ENCODE results near the gene PHF2.

DNA sequence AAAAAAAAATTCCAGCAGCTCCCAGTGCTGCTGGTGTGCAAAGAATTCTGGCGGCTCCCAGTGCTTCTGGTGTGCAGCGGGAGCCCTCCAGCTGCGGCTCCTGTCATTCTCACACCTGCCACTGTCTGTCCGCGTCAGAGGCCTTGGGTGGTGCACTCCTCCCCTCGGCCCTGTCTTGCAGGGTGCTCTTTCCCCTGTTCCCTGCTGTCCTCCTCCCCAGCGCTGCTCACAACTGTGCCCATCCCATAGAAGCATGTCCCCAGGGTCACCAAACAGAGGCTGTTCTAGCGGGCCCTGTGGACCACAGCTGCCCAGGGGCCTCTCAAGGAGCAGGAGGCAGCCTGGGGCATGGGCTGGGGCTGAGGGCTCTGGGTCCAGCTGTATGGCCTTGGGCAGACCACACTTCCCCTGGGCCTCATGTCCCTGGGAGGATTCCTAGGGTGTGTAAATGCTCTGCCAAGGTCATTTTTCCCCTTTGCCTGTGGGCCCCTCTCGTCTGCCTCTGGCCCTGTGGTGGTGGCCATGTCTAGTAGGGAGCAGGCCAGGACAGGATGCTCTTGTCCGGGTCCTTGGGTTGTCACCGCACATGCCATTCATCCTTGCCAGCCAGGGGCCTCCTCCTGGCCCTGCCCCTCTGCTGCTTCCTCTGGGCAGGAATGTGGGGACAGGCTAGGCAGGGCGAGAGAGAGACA is 68.2 kb downstream of the PHF2 start:
- TF ChIP-seq, protein P1, sequence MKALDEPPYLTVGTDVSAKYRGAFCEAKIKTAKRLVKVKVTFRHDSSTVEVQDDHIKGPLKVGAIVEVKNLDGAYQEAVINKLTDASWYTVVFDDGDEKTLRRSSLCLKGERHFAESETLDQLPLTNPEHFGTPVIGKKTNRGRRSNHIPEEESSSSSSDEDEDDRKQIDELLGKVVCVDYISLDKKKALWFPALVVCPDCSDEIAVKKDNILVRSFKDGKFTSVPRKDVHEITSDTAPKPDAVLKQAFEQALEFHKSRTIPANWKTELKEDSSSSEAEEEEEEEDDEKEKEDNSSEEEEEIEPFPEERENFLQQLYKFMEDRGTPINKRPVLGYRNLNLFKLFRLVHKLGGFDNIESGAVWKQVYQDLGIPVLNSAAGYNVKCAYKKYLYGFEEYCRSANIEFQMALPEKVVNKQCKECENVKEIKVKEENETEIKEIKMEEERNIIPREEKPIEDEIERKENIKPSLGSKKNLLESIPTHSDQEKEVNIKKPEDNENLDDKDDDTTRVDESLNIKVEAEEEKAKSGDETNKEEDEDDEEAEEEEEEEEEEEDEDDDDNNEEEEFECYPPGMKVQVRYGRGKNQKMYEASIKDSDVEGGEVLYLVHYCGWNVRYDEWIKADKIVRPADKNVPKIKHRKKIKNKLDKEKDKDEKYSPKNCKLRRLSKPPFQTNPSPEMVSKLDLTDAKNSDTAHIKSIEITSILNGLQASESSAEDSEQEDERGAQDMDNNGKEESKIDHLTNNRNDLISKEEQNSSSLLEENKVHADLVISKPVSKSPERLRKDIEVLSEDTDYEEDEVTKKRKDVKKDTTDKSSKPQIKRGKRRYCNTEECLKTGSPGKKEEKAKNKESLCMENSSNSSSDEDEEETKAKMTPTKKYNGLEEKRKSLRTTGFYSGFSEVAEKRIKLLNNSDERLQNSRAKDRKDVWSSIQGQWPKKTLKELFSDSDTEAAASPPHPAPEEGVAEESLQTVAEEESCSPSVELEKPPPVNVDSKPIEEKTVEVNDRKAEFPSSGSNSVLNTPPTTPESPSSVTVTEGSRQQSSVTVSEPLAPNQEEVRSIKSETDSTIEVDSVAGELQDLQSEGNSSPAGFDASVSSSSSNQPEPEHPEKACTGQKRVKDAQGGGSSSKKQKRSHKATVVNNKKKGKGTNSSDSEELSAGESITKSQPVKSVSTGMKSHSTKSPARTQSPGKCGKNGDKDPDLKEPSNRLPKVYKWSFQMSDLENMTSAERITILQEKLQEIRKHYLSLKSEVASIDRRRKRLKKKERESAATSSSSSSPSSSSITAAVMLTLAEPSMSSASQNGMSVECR (CRISPR knock-in tag; IDR thresholded peaks at IDR 0.05): no peak
- TF ChIP-seq NRF1 (conservative IDR thresholded peaks at IDR 0.05 in 1 of 2, IDR thresholded peaks at IDR 0.05 in 1 of 2): no peak
- TF ChIP-seq, protein P2, sequence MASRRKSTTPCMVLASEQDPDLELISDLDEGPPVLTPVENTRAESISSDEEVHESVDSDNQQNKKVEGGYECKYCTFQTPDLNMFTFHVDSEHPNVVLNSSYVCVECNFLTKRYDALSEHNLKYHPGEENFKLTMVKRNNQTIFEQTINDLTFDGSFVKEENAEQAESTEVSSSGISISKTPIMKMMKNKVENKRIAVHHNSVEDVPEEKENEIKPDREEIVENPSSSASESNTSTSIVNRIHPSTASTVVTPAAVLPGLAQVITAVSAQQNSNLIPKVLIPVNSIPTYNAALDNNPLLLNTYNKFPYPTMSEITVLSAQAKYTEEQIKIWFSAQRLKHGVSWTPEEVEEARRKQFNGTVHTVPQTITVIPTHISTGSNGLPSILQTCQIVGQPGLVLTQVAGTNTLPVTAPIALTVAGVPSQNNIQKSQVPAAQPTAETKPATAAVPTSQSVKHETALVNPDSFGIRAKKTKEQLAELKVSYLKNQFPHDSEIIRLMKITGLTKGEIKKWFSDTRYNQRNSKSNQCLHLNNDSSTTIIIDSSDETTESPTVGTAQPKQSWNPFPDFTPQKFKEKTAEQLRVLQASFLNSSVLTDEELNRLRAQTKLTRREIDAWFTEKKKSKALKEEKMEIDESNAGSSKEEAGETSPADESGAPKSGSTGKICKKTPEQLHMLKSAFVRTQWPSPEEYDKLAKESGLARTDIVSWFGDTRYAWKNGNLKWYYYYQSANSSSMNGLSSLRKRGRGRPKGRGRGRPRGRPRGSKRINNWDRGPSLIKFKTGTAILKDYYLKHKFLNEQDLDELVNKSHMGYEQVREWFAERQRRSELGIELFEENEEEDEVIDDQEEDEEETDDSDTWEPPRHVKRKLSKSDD (conservative IDR thresholded peaks at IDR 0.05; ENCODE audit: low read length): no peak
- no peak for TF ChIP-seq PTTG1 (tag; IDR thresholded peaks at IDR 0.05; ENCODE audit: low read depth)
- no peak for TF ChIP-seq HNRNPLL (IDR thresholded peaks at IDR 0.05; ENCODE audit: low read depth, low read length, poor library complexity, severe bottlenecking)
- TF ChIP-seq, protein P3, sequence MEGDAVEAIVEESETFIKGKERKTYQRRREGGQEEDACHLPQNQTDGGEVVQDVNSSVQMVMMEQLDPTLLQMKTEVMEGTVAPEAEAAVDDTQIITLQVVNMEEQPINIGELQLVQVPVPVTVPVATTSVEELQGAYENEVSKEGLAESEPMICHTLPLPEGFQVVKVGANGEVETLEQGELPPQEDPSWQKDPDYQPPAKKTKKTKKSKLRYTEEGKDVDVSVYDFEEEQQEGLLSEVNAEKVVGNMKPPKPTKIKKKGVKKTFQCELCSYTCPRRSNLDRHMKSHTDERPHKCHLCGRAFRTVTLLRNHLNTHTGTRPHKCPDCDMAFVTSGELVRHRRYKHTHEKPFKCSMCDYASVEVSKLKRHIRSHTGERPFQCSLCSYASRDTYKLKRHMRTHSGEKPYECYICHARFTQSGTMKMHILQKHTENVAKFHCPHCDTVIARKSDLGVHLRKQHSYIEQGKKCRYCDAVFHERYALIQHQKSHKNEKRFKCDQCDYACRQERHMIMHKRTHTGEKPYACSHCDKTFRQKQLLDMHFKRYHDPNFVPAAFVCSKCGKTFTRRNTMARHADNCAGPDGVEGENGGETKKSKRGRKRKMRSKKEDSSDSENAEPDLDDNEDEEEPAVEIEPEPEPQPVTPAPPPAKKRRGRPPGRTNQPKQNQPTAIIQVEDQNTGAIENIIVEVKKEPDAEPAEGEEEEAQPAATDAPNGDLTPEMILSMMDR (IDR thresholded peaks at IDR 0.05 in 2 of 3, conservative IDR thresholded peaks at IDR 0.05 in 1 of 3; ENCODE audit: insufficient read depth in 2 of 3, low read depth in 1 of 3, low read length in 3 of 3): no peak
- TF ChIP-seq, protein P4, sequence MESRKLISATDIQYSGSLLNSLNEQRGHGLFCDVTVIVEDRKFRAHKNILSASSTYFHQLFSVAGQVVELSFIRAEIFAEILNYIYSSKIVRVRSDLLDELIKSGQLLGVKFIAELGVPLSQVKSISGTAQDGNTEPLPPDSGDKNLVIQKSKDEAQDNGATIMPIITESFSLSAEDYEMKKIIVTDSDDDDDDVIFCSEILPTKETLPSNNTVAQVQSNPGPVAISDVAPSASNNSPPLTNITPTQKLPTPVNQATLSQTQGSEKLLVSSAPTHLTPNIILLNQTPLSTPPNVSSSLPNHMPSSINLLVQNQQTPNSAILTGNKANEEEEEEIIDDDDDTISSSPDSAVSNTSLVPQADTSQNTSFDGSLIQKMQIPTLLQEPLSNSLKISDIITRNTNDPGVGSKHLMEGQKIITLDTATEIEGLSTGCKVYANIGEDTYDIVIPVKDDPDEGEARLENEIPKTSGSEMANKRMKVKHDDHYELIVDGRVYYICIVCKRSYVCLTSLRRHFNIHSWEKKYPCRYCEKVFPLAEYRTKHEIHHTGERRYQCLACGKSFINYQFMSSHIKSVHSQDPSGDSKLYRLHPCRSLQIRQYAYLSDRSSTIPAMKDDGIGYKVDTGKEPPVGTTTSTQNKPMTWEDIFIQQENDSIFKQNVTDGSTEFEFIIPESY (CRISPR knock-in tag; IDR thresholded peaks at IDR 0.05): no peak
- no peak for TF ChIP-seq FUS (optimal IDR thresholded peaks at IDR 0.05; ENCODE audit: low read depth, low read length)
- TF ChIP-seq CBX5 (IDR thresholded peaks at IDR 0.05; ENCODE audit: borderline replicate concordance, low read depth): no peak
- TF ChIP-seq CHD2 (IDR thresholded peaks at IDR 0.05; ENCODE audit: low read depth, low read length): no peak
- TF ChIP-seq, protein P5, sequence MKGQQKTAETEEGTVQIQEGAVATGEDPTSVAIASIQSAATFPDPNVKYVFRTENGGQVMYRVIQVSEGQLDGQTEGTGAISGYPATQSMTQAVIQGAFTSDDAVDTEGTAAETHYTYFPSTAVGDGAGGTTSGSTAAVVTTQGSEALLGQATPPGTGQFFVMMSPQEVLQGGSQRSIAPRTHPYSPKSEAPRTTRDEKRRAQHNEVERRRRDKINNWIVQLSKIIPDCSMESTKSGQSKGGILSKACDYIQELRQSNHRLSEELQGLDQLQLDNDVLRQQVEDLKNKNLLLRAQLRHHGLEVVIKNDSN (CRISPR knock-in tag; IDR thresholded peaks at IDR 0.05): no peak
- TF ChIP-seq, protein P6, sequence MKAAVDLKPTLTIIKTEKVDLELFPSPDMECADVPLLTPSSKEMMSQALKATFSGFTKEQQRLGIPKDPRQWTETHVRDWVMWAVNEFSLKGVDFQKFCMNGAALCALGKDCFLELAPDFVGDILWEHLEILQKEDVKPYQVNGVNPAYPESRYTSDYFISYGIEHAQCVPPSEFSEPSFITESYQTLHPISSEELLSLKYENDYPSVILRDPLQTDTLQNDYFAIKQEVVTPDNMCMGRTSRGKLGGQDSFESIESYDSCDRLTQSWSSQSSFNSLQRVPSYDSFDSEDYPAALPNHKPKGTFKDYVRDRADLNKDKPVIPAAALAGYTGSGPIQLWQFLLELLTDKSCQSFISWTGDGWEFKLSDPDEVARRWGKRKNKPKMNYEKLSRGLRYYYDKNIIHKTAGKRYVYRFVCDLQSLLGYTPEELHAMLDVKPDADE (conservative IDR thresholded peaks at IDR 0.05; ENCODE audit: control insufficient read depth, low read depth, low read length): no peak
- no peak for TF ChIP-seq TFAM (CRISPR knock-in tag; conservative IDR thresholded peaks at IDR 0.05)
